Colonic mucosa (tissue), 4 donors: Measurements from ENCODE around the gene GALC. TPM values are rescaled to one million over a fixed set of nuclear protein-coding genes. Genes with fewer than 3 reads are reported as not detected.

Experiments used
- DNase-seq: peaks from one replicate; pipeline ENCODE4 v3.0.0-alpha.2; 2020
- H3K27ac ChIP-seq: fragments of 200-600 bp; one replicate; pipeline ENCODE4 v1.8.0; 2021
- H3K27me3 ChIP-seq: fragments of 200-600 bp; one replicate; pipeline ENCODE4 v1.8.0; 2021
- H3K36me3 ChIP-seq: fragments of 200-600 bp; one replicate; pipeline ENCODE4 v1.8.0; 2021
- H3K4me1 ChIP-seq: fragments of 200-600 bp; one replicate; pipeline ENCODE4 v1.8.0; 2021; ENCODE audit warnings: mild to moderate bottlenecking
- H3K4me3 ChIP-seq: fragments of 200-600 bp; one replicate; pipeline ENCODE4 v1.8.0; 2021
- H3K9ac ChIP-seq, 2 donors: one replicate each; pipeline ENCODE4 v1.7.0; 2013; ENCODE audit warnings: control low read depth in 2 of 2, low read depth in 2 of 2, low read length in 2 of 2
- H3K9me3 ChIP-seq: fragments of 200-600 bp; one replicate; pipeline ENCODE4 v1.8.0; 2021
- CTCF ChIP-seq: fragments of 200-600 bp; IDR thresholded peaks from one replicate; pipeline ENCODE4 v1.8.0; 2022; ENCODE audit warnings: antibody characterized with exemption, mild to moderate bottlenecking
- intact Hi-C: fragments of 100-400 bp; cut with DNase I; formaldehyde crosslinking; loops from one replicate; pipeline ENCODE4 v1.14.1; 2022
- total RNA-seq, 2 donors: library from RNA; stranded (reverse); fragmentation: NEBNext Ultra II Directional in 1 of 2; extraction: Animal tissue kit (Norgen Biotek cat#: 25700) in 1 of 2; gene quantifications; one replicate each; pipeline ENCODE4 v1.2.1, GENCODE V29; 2021
- donor health status: healthy.
- donor health status: DM: no; HTN: no; CAD: no.
- donor health status: DM: no; HTN: no; CAD: no.

The GALC gene
- total RNA-seq, 2 donors from 2014 or later, result 14.9 to 27.4 TPM

GRCh38 chr14:87960013-87960787 is 32.8 kb downstream of the GALC start:
- TF ChIP-seq CTCF, result no peak
- H3K27ac ChIP-seq, result no peak overlapping the region
- no peaks in the 10 kb centered on the region for H3K36me3 ChIP-seq
- no peak for DNase-seq
- H3K27me3 ChIP-seq, result no peaks in the 10 kb centered on the region
- H3K4me1 ChIP-seq, result no peaks in the 10 kb centered on the region
- intact Hi-C loops, result no loop called here
- H3K9ac ChIP-seq, result no peak overlapping the region
- H3K4me3 ChIP-seq, result no peak overlapping the region
- no peaks in the 10 kb centered on the region for H3K9me3 ChIP-seq

GRCh38 chr14:87955501-87955900 is 37.5 kb downstream of the GALC start:
- H3K9ac ChIP-seq, result no peak overlapping the region
- no peaks in the 10 kb centered on the region for H3K4me1 ChIP-seq
- no peaks in the 10 kb centered on the region for H3K36me3 ChIP-seq
- no peak overlapping the region for H3K4me3 ChIP-seq
- no peak for DNase-seq
- no peaks in the 10 kb centered on the region for H3K9me3 ChIP-seq
- H3K27me3 ChIP-seq, result no peaks in the 10 kb centered on the region
- intact Hi-C loops, result no loop called here
- TF ChIP-seq CTCF, result no peak
- no peak overlapping the region for H3K27ac ChIP-seq

GRCh38 chr14:87952307-87953094 is 40.5 kb downstream of the GALC start:
- no peaks in the 10 kb centered on the region for H3K4me1 ChIP-seq
- no peak overlapping the region for H3K27ac ChIP-seq
- no peak for TF ChIP-seq CTCF
- no peak overlapping the region for H3K4me3 ChIP-seq
- no peak overlapping the region for H3K9ac ChIP-seq
- DNase-seq, result no peak
- no peaks in the 10 kb centered on the region for H3K36me3 ChIP-seq
- H3K9me3 ChIP-seq, result no peaks in the 10 kb centered on the region
- intact Hi-C loops, result no loop called here
- no peaks in the 10 kb centered on the region for H3K27me3 ChIP-seq

- H3K27me3 ChIP-seq, result no peaks in the 10 kb centered on the region
- H3K9ac ChIP-seq, result no peak overlapping the region
- no peaks in the 10 kb centered on the region for H3K4me1 ChIP-seq
- no peaks in the 10 kb centered on the region for H3K36me3 ChIP-seq
- no peak overlapping the region for H3K27ac ChIP-seq
- intact Hi-C loops, result loop anchor here (5.0 to 10.0 kb wide), 2 partner anchors 227 to 440 kb away; partner anchors contain the start of gene SPATA7
- no peak overlapping the region for H3K4me3 ChIP-seq
- TF ChIP-seq CTCF, result peak; percentile 59
- DNase-seq, result no peak
- H3K9me3 ChIP-seq, result no peaks in the 10 kb centered on the region
Measured at GRCh38 chr14:87944987-87945604, 47.9 kb downstream of the GALC start.

GRCh38 chr14:87940894-87941293 is 52.1 kb downstream of the GALC start:
- Histone ChIP-seq H3K9ac (no peak overlapping the region), H3K4me1 (no peaks in the 10 kb centered on the region), H3K36me3 (no peaks in the 10 kb centered on the region), H3K27ac (no peak overlapping the region), H3K9me3 (no peaks in the 10 kb centered on the region), H3K4me3 (no peak overlapping the region), H3K27me3 (no peaks in the 10 kb centered on the region)
- intact Hi-C loops, result loop anchor here (10.0 kb wide), 1 partner anchor 444 kb away; the partner anchor contains the start of gene SPATA7
- DNase-seq, result no peak
- no peak for TF ChIP-seq CTCF
